HL-60/S4 treated with phorbol 12-myristate 13-acetate at 8.2 ng/mL for 4 days and 3 days (cell line): Measurements from ENCODE around the gene KLK12.

Experiments used
- in situ Hi-C: fragments of 300-500 bp; cut with MboI; formaldehyde crosslinking; loops from 2 replicates; pipeline ENCODE4 v1.15.0; 2022; ENCODE audit warnings: low sequenced_read_pairs

The KLK12 gene

DNA sequence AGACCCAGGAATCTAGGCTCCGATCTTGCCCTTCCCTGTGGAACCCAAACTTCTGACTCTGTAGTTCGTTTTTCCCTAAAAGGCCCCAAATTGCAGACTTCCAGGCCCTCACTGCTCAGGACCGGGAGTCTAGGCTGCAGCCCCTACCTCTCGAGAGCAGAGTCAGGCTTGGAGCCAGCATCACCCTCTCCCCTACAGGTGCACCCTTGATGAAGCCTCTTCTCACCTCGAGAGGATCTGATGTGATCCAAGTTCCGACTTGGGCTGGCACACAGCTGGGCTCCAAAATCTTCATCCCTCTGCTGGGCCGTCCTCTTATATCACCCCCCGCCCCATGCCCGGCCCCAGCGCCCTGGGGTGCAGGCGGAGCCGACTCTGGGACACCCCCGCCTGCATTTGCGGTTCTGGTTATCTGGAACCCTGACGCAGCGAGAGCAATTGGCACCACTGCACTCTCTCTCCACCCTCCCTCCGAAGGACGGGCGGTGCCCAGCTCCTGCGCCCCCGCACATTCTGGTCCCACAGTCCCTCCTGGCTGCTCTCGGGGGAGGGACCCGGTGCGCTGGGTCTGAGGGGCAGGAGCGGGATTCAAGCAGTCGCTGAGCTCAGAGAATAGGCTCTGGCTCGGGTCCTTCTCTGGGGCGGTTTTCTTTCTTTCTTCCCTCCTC lies 51.0 kb downstream of the KLK12 start, which contains the start of gene KLK7:
Gene KLK7, minus strand, starts transcription at position 293 of the 668 bp plus-strand sequence. CDS start 1,518 bp downstream, outside the sequence.
- in situ Hi-C loops = no loop called here

GRCh38 chr19:50982186-50982585 lies 52.6 kb downstream of the KLK12 start:
- in situ Hi-C loops = no loop called here

- in situ Hi-C loops = no loop called here
Measured at GRCh38 chr19:50981587-50982146, 53.1 kb downstream of the KLK12 start.

- in situ Hi-C loops = no loop called here
Measured at GRCh38 chr19:50980208-50980607, 54.6 kb downstream of the KLK12 start.

DNA sequence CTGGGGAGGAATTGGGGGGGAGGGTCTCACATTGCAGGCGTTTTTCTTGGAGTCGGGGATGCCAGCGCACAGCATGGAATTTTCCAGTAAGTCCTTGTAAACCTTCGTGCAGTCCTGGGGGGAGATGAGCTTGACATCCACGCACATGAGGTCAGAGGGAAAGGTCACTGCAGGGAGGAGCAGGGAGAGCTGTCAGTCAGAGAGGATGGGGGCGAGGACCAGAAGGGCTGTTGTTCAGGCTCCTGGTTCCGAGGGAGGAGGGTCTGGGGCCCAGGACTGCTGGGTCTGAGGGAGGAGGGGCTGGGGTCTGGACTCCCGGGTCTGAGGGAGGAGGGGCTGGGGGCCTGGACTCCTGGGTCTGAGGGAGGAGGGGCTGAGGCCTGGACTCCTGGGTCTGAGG lies 55.0 kb downstream of the KLK12 start:
- in situ Hi-C loops = no loop called here
